Activated CD4-positive, alpha-beta memory T cell treated with anti-CD3 and anti-CD28 coated beads for 36 hours (primary cell): ENCODE data around the gene SLC35D1. TPM values are rescaled to one million over a fixed set of nuclear protein-coding genes. Genes with fewer than 3 reads are reported as not detected.

ENCODE experiments used
- CTCF ChIA-PET: fragments of 350-600 bp; sonication (Branson Sonifier 250); formaldehyde crosslinking; loops from one replicate; lab custom pipeline; 2021; ENCODE audit warnings: antibody characterized with exemption, inconsistent platforms; lab: Charles Lee
- POLR2A ChIA-PET: fragments of 350-600 bp; sonication (Branson Sonifier 250); formaldehyde crosslinking; loops from one replicate; lab custom pipeline; 2021; ENCODE audit warnings: antibody characterized with exemption; lab: Charles Lee
- DNase-seq: peaks from one replicate; pipeline ENCODE4 v3.0.0-alpha.2; 2020
- H3K27ac Mint-ChIP-seq: one replicate; pipeline ENCODE4 v1.8.0; 2021; ENCODE audit warnings: mixed read lengths
- H3K27me3 Mint-ChIP-seq: one replicate; pipeline ENCODE4 v1.8.0; 2021; ENCODE audit warnings: mixed read lengths
- H3K36me3 Mint-ChIP-seq: one replicate; pipeline ENCODE4 v1.8.0; 2021; ENCODE audit warnings: mixed read lengths
- H3K4me1 Mint-ChIP-seq: one replicate; pipeline ENCODE4 v1.8.0; 2021; ENCODE audit warnings: low read depth, mixed read lengths
- H3K4me3 Mint-ChIP-seq: one replicate; pipeline ENCODE4 v1.8.0; 2021; ENCODE audit warnings: mild to moderate bottlenecking, mixed read lengths
- H3K9me3 Mint-ChIP-seq: one replicate; pipeline ENCODE4 v1.8.0; 2021; ENCODE audit warnings: mixed read lengths
- intact Hi-C: fragments of 100-400 bp; cut with micrococcal nuclease; formaldehyde crosslinking; loops from one replicate; pipeline ENCODE4 v1.15.1; 2023
- total RNA-seq, 2 experiments: library from RNA; stranded (reverse); gene quantifications; one replicate each; pipeline ENCODE4 v1.2.3, GENCODE V29; 2021

Gene SLC35D1
- total RNA-seq = 10 to 100 TPM; 11.0 to 11.1 TPM

GRCh38 chr1:67053785-67054772 lies at the start of gene SLC35D1:
Gene SLC35D1 (minus strand): TSS chr1:67054148. CDS start chr1:67054013, 135 bp downstream.
- H3K4me1 Mint-ChIP-seq = peaks cover 24% of the 10 kb centered on the region
- peaks cover 16% of the 10 kb centered on the region for H3K36me3 Mint-ChIP-seq
- H3K9me3 Mint-ChIP-seq = no peaks in the 10 kb centered on the region
- CTCF ChIA-PET = interaction anchor here (0.5 to 2.0 kb wide), 9 partner anchors 37 to 447 kb away, joined by 3 to 16 read pairs (median 3); no protein-coding TSS in a partner anchor
- peak; percentile 84 for DNase-seq
- peak within 1 kb of the TSS; percentile 87 for H3K27ac Mint-ChIP-seq
- POLR2A ChIA-PET = interaction anchor here (0.6 to 1.3 kb wide), 7 partner anchors 14 to 431 kb away, joined by 3 to 5 read pairs (median 4); partner anchors contain the start of genes IL23R and SERBP1
- intact Hi-C loops = loop anchor here (1.0 to 5.0 kb wide), 6 partner anchors 57 to 377 kb away; partner anchors contain the start of gene SERBP1
- H3K4me3 Mint-ChIP-seq = peak within 1 kb of the TSS; percentile 85
- no peaks in the 10 kb centered on the region for H3K27me3 Mint-ChIP-seq

- no peak for DNase-seq
- intact Hi-C loops = no loop called here
- Mint-ChIP-seq H3K4me1 (no peaks in the 10 kb centered on the region), H3K27me3 (peaks cover 4% of the 10 kb centered on the region), H3K4me3 (no peak overlapping the region), H3K36me3 (no peaks in the 10 kb centered on the region), H3K27ac (no peak overlapping the region), H3K9me3 (no peaks in the 10 kb centered on the region)
- CTCF ChIA-PET = no interaction called here
- POLR2A ChIA-PET = no interaction called here
These were observed 49.6 kb upstream of the SLC35D1 start for GRCh38 chr1:67103548-67103947.

GRCh38 chr1:67100833-67101232 lies 46.9 kb upstream of the SLC35D1 start:
- Mint-ChIP-seq H3K27ac (no peak overlapping the region), H3K27me3 (peaks cover 4% of the 10 kb centered on the region), H3K9me3 (no peaks in the 10 kb centered on the region), H3K4me3 (no peak overlapping the region), H3K4me1 (no peaks in the 10 kb centered on the region), H3K36me3 (no peaks in the 10 kb centered on the region)
- no peak for DNase-seq
- ChIA-PET POLR2A (no interaction called here), CTCF (interaction anchor here (0.7 kb wide), 1 partner anchor 432 kb away, joined by 4 read pairs; no protein-coding TSS in a partner anchor)
- intact Hi-C loops = no loop called here

- no peaks in the 10 kb centered on the region for H3K9me3 Mint-ChIP-seq
- no peak for DNase-seq
- H3K36me3 Mint-ChIP-seq = no peaks in the 10 kb centered on the region
- H3K4me1 Mint-ChIP-seq = no peaks in the 10 kb centered on the region
- no peak overlapping the region for H3K27ac Mint-ChIP-seq
- intact Hi-C loops = no loop called here
- H3K4me3 Mint-ChIP-seq = no peak overlapping the region
- peaks cover 11% of the 10 kb centered on the region for H3K27me3 Mint-ChIP-seq
- POLR2A ChIA-PET = no interaction called here
- CTCF ChIA-PET = no interaction called here
These were observed 43.4 kb upstream of the SLC35D1 start for GRCh38 chr1:67097305-67097704.

GRCh38 chr1:67094191-67094590 lies 40.2 kb upstream of the SLC35D1 start:
- Mint-ChIP-seq H3K4me3 (no peak overlapping the region), H3K36me3 (no peaks in the 10 kb centered on the region), H3K27me3 (peaks cover 6% of the 10 kb centered on the region), H3K9me3 (no peaks in the 10 kb centered on the region), H3K4me1 (no peaks in the 10 kb centered on the region), H3K27ac (no peak overlapping the region)
- CTCF ChIA-PET = no interaction called here
- DNase-seq = no peak
- intact Hi-C loops = no loop called here
- POLR2A ChIA-PET = no interaction called here

GRCh38 chr1:67089685-67090208 lies 35.8 kb upstream of the SLC35D1 start:
- intact Hi-C loops = no loop called here
- POLR2A ChIA-PET = no interaction called here
- H3K9me3 Mint-ChIP-seq = no peaks in the 10 kb centered on the region
- no peak overlapping the region for H3K27ac Mint-ChIP-seq
- H3K4me3 Mint-ChIP-seq = no peak overlapping the region
- peaks cover 1% of the 10 kb centered on the region for H3K27me3 Mint-ChIP-seq
- DNase-seq = no peak
- no peaks in the 10 kb centered on the region for H3K36me3 Mint-ChIP-seq
- H3K4me1 Mint-ChIP-seq = no peaks in the 10 kb centered on the region
- CTCF ChIA-PET = no interaction called here

GRCh38 chr1:67088440-67088839 lies 34.5 kb upstream of the SLC35D1 start:
- intact Hi-C loops = no loop called here
- Mint-ChIP-seq H3K36me3 (no peaks in the 10 kb centered on the region), H3K9me3 (no peaks in the 10 kb centered on the region), H3K27ac (no peak overlapping the region), H3K4me1 (no peaks in the 10 kb centered on the region), H3K27me3 (no peaks in the 10 kb centered on the region), H3K4me3 (no peak overlapping the region)
- ChIA-PET CTCF (no interaction called here), POLR2A (no interaction called here)
- DNase-seq = no peak

GRCh38 chr1:67085326-67085725 lies 31.4 kb upstream of the SLC35D1 start:
- intact Hi-C loops = no loop called here
- H3K36me3 Mint-ChIP-seq = no peaks in the 10 kb centered on the region
- H3K27me3 Mint-ChIP-seq = no peaks in the 10 kb centered on the region
- no peak for DNase-seq
- POLR2A ChIA-PET = no interaction called here
- no peaks in the 10 kb centered on the region for H3K4me1 Mint-ChIP-seq
- no peak overlapping the region for H3K27ac Mint-ChIP-seq
- H3K9me3 Mint-ChIP-seq = no peaks in the 10 kb centered on the region
- no peak overlapping the region for H3K4me3 Mint-ChIP-seq
- CTCF ChIA-PET = no interaction called here

- Mint-ChIP-seq H3K27ac (no peak overlapping the region), H3K9me3 (no peaks in the 10 kb centered on the region), H3K27me3 (no peaks in the 10 kb centered on the region), H3K36me3 (no peaks in the 10 kb centered on the region), H3K4me1 (no peaks in the 10 kb centered on the region), H3K4me3 (no peak overlapping the region)
- intact Hi-C loops = no loop called here
- POLR2A ChIA-PET = no interaction called here
- CTCF ChIA-PET = no interaction called here
- DNase-seq = no peak
These were observed 30.9 kb upstream of the SLC35D1 start for GRCh38 chr1:67084765-67085318.

GRCh38 chr1:67078291-67078690 lies 24.3 kb upstream of the SLC35D1 start:
- Mint-ChIP-seq H3K27me3 (no peaks in the 10 kb centered on the region), H3K4me3 (no peak overlapping the region), H3K9me3 (peaks cover under 1% of the 10 kb centered on the region), H3K27ac (no peak overlapping the region), H3K4me1 (no peaks in the 10 kb centered on the region), H3K36me3 (no peaks in the 10 kb centered on the region)
- intact Hi-C loops = no loop called here
- DNase-seq = no peak
- ChIA-PET POLR2A (no interaction called here), CTCF (no interaction called here)

GRCh38 chr1:67077593-67077992 lies 23.6 kb upstream of the SLC35D1 start:
- no peak for DNase-seq
- no peak overlapping the region for H3K27ac Mint-ChIP-seq
- no peaks in the 10 kb centered on the region for H3K4me1 Mint-ChIP-seq
- H3K9me3 Mint-ChIP-seq = peaks cover 7% of the 10 kb centered on the region
- peaks cover 3% of the 10 kb centered on the region for H3K27me3 Mint-ChIP-seq
- intact Hi-C loops = no loop called here
- no peak overlapping the region for H3K4me3 Mint-ChIP-seq
- CTCF ChIA-PET = no interaction called here
- H3K36me3 Mint-ChIP-seq = peaks cover 2% of the 10 kb centered on the region
- POLR2A ChIA-PET = no interaction called here

GRCh38 chr1:67072749-67073148 lies 18.8 kb upstream of the SLC35D1 start:
- no peak overlapping the region for H3K27ac Mint-ChIP-seq
- no peaks in the 10 kb centered on the region for H3K4me1 Mint-ChIP-seq
- ChIA-PET CTCF (interaction anchor here (0.7 kb wide), 1 partner anchor 83 kb away, joined by 3 read pairs; no protein-coding TSS in a partner anchor), POLR2A (no interaction called here)
- peaks cover 9% of the 10 kb centered on the region for H3K36me3 Mint-ChIP-seq
- no peak overlapping the region for H3K4me3 Mint-ChIP-seq
- intact Hi-C loops = no loop called here
- DNase-seq = no peak
- peaks cover 7% of the 10 kb centered on the region for H3K27me3 Mint-ChIP-seq
- H3K9me3 Mint-ChIP-seq = peaks cover 19% of the 10 kb centered on the region
